HUES64 (cell line): Measurements from ENCODE around the gene IPPK.

Source experiments
- H3K27ac ChIP-seq: 2 replicates; pipeline ENCODE4 v1.7.0; 2013; ENCODE audit warnings: low read depth, low read length, inconsistent platforms
- H3K27me3 ChIP-seq: 2 replicates; pipeline ENCODE4 v1.6.1; 2013; ENCODE audit warnings: mild to moderate bottlenecking, low read length; ENCODE audit not compliant: insufficient read depth
- H3K36me3 ChIP-seq: 2 replicates; pipeline ENCODE4 v1.6.1; 2013; ENCODE audit warnings: mild to moderate bottlenecking, low read length; ENCODE audit not compliant: insufficient read depth
- H3K4me1 ChIP-seq: 2 replicates; pipeline ENCODE4 v1.6.1; 2013; ENCODE audit warnings: mild to moderate bottlenecking, low read length, moderate library complexity; ENCODE audit not compliant: insufficient read depth
- H3K4me3 ChIP-seq: 2 replicates; pipeline ENCODE4 v1.5.1; 2013; ENCODE audit warnings: mild to moderate bottlenecking, low read length, moderate library complexity
- H3K9ac ChIP-seq: 2 replicates; pipeline ENCODE4 v1.6.1; 2013; ENCODE audit warnings: mild to moderate bottlenecking, low read depth, low read length
- H3K9me3 ChIP-seq: 2 replicates; pipeline ENCODE4 v1.6.1; 2013; ENCODE audit warnings: low read depth, low read length; ENCODE audit not compliant: insufficient read depth
- WGBS: fragments of 150-250, 120-280 bp; methylation state at CpG from one replicate; pipeline ENCODE4 v1.1.7; 2013; ENCODE audit warnings: missing lambda C conversion rate; 5-methylcytosine and 5-hydroxymethylcytosine counted together

IPPK gene

DNA sequence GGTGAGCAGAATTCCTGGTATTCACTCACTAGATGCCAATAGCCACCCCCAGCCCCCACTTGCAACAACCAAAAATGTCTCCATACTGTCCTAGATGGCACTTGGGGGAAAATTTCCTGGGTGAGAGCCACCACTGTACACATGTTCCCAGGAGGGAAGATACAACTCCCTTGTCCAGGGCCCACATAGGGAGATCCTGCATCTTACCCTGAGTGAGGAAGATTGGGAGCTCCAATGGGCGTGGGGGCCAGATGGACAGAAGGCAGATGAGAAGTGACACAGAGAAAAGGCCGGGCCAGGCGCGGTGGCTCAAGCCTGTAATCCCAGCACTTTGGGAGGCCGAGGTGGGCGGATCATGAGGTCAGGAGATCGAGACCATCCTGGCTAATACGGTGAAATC, 12.3 kb upstream of the IPPK start:
- Histone ChIP-seq H3K4me3 (no peak overlapping the region), H3K27me3 (no peaks in the 10 kb centered on the region), H3K9ac (no peak overlapping the region), H3K9me3 (no peaks in the 10 kb centered on the region), H3K36me3 (no peaks in the 10 kb centered on the region), H3K4me1 (peaks cover 7% of the 10 kb centered on the region), H3K27ac (no peak overlapping the region)
- WGBS, result 95% methylated on average over 8 of the region's 8 CpGs

DNA sequence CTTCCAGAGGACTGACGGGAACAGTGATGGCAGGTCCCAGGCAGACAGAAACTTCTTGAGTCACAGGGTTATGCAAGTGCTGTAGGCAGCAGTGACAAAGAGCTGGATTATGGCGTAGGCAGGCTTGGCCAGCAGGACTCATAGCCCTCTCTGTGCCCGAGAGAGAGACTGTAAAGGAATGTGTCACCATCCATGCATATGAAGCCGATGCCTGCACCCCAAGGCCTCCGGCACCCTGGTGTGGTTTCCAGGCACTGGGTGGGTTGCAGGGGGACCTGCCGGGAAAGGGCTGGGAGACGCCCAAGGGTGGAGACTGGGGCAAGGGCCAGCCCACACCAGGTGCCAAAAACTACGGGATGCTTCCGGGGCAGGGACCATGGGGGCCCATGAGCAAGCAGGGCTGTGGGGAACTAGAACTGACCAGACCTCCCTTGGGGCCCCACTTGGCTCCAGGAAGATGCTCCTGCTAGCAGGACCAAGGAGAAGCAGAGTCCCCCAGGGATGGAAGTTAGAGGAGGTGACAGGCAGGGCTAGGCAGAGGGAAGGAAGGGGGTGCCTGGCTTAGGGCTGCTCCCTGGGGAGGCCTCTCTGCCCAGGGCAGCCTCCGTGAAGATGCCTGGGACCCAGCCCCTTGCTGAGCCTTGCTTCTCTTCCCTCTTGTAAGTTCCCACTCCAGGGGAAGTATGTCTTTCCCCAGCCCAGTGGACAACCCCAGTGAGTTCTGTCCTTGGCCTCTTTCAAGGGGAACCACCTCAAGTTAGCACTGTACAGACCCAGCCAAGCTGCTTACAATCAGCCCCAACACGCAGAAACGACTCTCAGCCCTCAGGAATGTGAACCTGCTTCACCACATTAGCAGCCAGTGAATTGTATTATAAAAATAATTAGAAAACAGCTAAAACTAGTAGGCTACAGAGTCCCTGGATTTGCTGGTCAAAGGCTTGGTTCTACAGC, 10.5 kb upstream of the IPPK start:
- Histone ChIP-seq H3K9ac (no peak overlapping the region; the same call in 1 of the 2 replicates), H3K36me3 (no peaks in the 10 kb centered on the region), H3K27ac (no peak overlapping the region), H3K27me3 (no peaks in the 10 kb centered on the region), H3K4me3 (no peak overlapping the region), H3K9me3 (no peaks in the 10 kb centered on the region), H3K4me1 (peaks cover 7% of the 10 kb centered on the region)
- WGBS, result 94% methylated on average over 11 of the region's 12 CpGs

DNA sequence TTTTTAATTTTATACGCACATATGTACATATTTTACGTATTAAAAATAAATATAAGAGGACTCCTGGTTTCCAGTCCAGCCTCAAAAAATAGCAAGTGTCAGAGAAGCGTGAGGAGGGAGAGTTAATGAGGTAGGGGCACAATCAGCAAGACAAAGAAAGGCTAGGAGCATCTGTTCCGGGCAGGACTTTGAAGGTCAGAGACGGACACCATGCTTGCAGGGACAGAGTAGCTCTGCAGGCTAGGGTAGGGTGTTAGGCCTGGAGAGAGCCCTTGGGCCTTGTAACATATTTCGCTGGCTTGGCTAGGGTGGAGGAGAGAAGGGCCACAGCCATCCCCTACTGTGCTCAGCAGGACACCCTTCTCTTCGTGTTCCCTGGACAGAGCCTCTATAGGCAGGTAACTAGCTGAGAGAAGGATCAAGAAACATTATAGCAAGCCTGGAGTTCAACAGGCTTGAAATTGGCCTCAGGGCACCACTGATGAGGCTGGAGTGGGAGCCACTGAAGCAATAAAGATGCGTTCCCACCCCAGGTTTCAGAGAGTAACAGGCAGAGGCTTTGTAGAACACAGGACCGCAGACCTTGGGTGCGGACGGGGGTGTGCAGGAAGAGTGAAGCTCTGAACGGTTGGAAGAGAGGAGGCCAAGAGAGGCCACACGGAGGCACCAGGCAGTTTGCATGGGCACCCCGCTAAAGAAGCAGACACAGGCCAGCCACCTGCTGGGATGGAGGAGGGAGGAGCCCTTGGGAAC, 9.7 kb upstream of the IPPK start:
- Histone ChIP-seq H3K27me3 (no peaks in the 10 kb centered on the region), H3K9ac (no peak overlapping the region), H3K9me3 (no peaks in the 10 kb centered on the region), H3K4me1 (peaks cover 7% of the 10 kb centered on the region), H3K27ac (no peak overlapping the region), H3K36me3 (no peaks in the 10 kb centered on the region), H3K4me3 (no peak overlapping the region)
- 66% methylated on average over 12 of the region's 14 CpGs for WGBS

DNA sequence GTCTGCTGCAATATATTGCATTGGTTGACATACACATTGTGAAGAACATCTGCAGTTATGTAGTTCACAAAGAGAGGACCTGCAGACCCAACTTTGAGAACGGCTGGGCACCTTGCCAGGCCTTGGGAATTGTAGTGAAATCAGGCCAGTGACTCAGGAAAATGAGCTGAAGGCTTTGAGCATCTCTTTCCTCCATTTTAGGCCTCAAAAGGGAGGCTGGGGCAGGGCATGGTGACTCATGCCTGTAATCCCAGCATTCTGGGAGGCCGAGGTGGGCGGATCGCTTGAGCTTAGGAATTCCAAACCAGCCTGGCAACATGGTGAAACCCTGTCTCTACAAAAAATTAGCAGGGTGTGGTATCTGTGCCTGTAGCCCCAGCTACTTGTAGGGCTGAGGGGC, 1.4 kb upstream of the IPPK start:
- Histone ChIP-seq H3K9ac (no peak overlapping the region), H3K27ac (no peak overlapping the region), H3K27me3 (no peaks in the 10 kb centered on the region), H3K4me3 (peak overlapping the region; percentile 99), H3K4me1 (peaks cover 6% of the 10 kb centered on the region; the same call in 1 of the 2 replicates), H3K36me3 (peaks cover 3% of the 10 kb centered on the region; the same call in 1 of the 2 replicates), H3K9me3 (no peaks in the 10 kb centered on the region)
- 94% methylated on average over 4 of the region's 4 CpGs for WGBS

DNA sequence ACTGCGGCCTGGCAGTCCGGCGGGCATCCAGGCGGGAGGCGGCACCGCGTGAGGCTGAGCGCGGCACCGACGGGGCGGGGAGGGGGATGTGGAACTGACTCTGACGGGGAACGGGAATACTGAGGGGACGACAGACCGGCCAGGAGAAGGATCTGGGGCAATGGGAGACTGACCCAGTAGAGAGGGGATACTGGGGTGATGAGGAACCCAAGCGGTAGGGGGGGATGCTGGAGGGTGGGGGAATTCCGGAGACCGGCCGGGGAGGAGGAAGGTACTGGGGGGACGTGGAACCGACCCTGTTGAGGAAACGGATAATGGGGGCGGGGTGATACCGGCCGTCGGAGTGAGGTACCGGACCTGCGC, 423 bp downstream of the IPPK start:
- Histone ChIP-seq H3K4me1 (peaks cover 13% of the 10 kb centered on the region; the same call in 1 of the 2 replicates), H3K9me3 (no peaks in the 10 kb centered on the region), H3K9ac (peak overlapping the region; percentile 64), H3K27me3 (no peaks in the 10 kb centered on the region), H3K4me3 (peak overlapping the region; percentile 99), H3K36me3 (peaks cover 5% of the 10 kb centered on the region; the same call in 1 of the 2 replicates), H3K27ac (peak overlapping the region; percentile 49; the same call in 1 of the 2 replicates)
- under 1% methylated on average over 29 of the region's 29 CpGs for WGBS

DNA sequence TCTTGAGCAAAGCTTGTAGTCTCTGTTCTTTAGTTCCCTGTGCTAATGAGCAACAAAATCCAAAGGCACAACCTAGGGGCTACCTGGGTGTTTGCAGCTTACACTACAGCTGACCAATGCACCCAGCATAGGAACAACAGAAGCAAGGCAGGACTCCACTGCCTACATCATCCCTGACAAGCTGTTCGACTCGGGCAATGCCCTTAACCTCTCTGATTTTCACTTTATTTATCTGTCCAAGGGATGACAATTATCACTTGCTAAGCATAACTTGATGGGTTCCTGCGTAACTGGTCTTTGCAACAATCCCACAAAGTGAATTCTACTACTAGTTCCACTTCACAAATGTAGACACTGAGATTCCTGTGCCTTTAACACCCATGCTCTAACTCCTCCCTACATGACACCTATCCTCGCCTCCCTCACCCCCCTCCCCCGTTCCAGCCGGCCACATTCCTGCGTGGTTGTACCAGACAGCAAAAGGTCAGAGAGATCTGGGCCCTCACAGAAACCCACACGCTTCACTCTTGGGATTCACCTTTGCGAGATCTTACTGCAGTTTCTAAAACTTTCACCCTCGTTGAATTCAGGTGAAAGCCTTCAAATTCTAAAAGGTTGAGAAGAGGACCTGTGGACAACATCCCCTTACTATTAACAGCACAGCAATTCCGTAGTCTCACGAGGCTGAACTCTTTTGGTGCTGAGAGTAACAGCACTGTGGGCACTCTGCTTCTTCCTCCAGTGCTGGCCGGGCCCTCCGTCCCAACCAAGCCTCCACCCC, 995 bp downstream of the IPPK start:
- no peaks in the 10 kb centered on the region for H3K27me3 ChIP-seq
- H3K36me3 ChIP-seq, result peaks cover 5% of the 10 kb centered on the region; the same call in 1 of the 2 replicates
- peaks cover 13% of the 10 kb centered on the region; the same call in 1 of the 2 replicates for H3K4me1 ChIP-seq
- no peaks in the 10 kb centered on the region for H3K9me3 ChIP-seq
- peak overlapping the region; percentile 49; the same call in 1 of the 2 replicates for H3K27ac ChIP-seq
- H3K9ac ChIP-seq, result peak overlapping the region; percentile 64
- 25% methylated on average over 14 of the region's 14 CpGs for WGBS
- peak overlapping the region; percentile 99 for H3K4me3 ChIP-seq

GRCh38 chr9:92666912-92667532, 2.9 kb downstream of the IPPK start:
- H3K27me3 ChIP-seq, result no peaks in the 10 kb centered on the region
- 89% methylated on average over 8 of the region's 8 CpGs for WGBS
- peaks cover 13% of the 10 kb centered on the region; the same call in 1 of the 2 replicates for H3K4me1 ChIP-seq
- no peaks in the 10 kb centered on the region for H3K9me3 ChIP-seq
- H3K9ac ChIP-seq, result no peak overlapping the region
- peaks cover 5% of the 10 kb centered on the region; the same call in 1 of the 2 replicates for H3K36me3 ChIP-seq
- no peak overlapping the region for H3K27ac ChIP-seq
- H3K4me3 ChIP-seq, result no peak overlapping the region

DNA sequence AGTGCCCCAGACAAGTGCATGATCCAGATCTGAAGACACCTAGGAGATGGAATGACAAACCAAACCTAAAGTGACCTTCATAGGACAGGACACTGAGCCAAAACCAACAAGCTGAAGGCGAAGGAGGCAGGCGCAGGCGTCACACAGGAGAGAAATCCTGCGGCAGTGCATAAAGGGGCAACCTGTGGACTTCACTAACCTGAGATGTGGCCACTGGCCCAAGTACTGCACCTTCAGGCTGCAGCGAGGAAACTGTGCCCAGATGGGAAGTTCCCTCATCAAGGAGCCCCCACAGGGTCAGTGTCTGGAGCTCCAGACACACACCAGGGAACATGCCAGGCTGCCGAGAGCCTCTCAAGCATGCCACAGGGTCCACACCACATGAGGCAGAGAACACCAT, 3.7 kb downstream of the IPPK start:
- Histone ChIP-seq H3K27me3 (no peaks in the 10 kb centered on the region), H3K4me1 (peaks cover 13% of the 10 kb centered on the region; the same call in 1 of the 2 replicates), H3K9me3 (no peaks in the 10 kb centered on the region), H3K36me3 (peaks cover 5% of the 10 kb centered on the region; the same call in 1 of the 2 replicates), H3K4me3 (no peak overlapping the region), H3K27ac (no peak overlapping the region), H3K9ac (no peak overlapping the region)
- WGBS, result 96% methylated on average over 6 of the region's 6 CpGs

- Histone ChIP-seq H3K27me3 (no peaks in the 10 kb centered on the region), H3K9me3 (no peaks in the 10 kb centered on the region), H3K4me1 (peaks cover 13% of the 10 kb centered on the region; the same call in 1 of the 2 replicates), H3K27ac (no peak overlapping the region), H3K4me3 (no peak overlapping the region), H3K9ac (no peak overlapping the region), H3K36me3 (peaks cover 5% of the 10 kb centered on the region; the same call in 1 of the 2 replicates)
- 96% methylated on average over 3 of the region's 3 CpGs for whole genome bisulfite sequencing
These were observed 4.1 kb downstream of the IPPK start for GRCh38 chr9:92665836-92666235.
